GM18502 (cell line): ENCODE results near the gene CLK3.
"Not testable (repeated sequence)": the region's sequence is repeated elsewhere in the genome, so short reads cannot be mapped to it uniquely, and the experiment has no call there.

Experiments
- ATAC-seq: cut with Tn5 transposase; IDR thresholded peaks from one replicate; pipeline ENCODE4 v1.9.1; 2021; ENCODE audit warnings: mild to moderate bottlenecking; ENCODE audit not compliant: unreplicated experiment, poor library complexity

Gene CLK3

GRCh38 chr15:74615508-74616365, at the start of gene CLK3:
CLK3 (plus strand) TSS chr15:74615836; CDS start chr15:74619197, 3,361 bp downstream.
- peak; percentile 82 for ATAC-seq

- ATAC-seq = no peak
Observed at GRCh38 chr15:74568594-74568993, 47.0 kb upstream of the CLK3 start.

- no peak for ATAC-seq
Observed at GRCh38 chr15:74569731-74570070, 45.9 kb upstream of the CLK3 start.

- no peak for ATAC-seq
Observed at GRCh38 chr15:74571191-74571590, 44.4 kb upstream of the CLK3 start.

- ATAC-seq = no peak
Observed at GRCh38 chr15:74573987-74574386, 41.6 kb upstream of the CLK3 start.

- no peak for ATAC-seq
Observed at GRCh38 chr15:74578496-74578994, 37.1 kb upstream of the CLK3 start.

- no peak for ATAC-seq
Observed at GRCh38 chr15:74579001-74579400, 36.6 kb upstream of the CLK3 start.

- ATAC-seq = no peak
Observed at GRCh38 chr15:74580538-74581350, 34.9 kb upstream of the CLK3 start.

GRCh38 chr15:74584204-74584603, 31.4 kb upstream of the CLK3 start:
- ATAC-seq = no peak

- no peak for ATAC-seq
Observed at GRCh38 chr15:74584779-74585178, 30.9 kb upstream of the CLK3 start.

- ATAC-seq = no peak
Observed at GRCh38 chr15:74585191-74585590, 30.4 kb upstream of the CLK3 start.

- no peak for ATAC-seq
Observed at GRCh38 chr15:74585857-74586256, 29.8 kb upstream of the CLK3 start.

- no peak for ATAC-seq
Observed at GRCh38 chr15:74589826-74590225, 25.8 kb upstream of the CLK3 start.

- no peak for ATAC-seq
Observed at GRCh38 chr15:74592222-74592621, 23.4 kb upstream of the CLK3 start.

GRCh38 chr15:74593122-74593521, 22.5 kb upstream of the CLK3 start:
- ATAC-seq = no peak

GRCh38 chr15:74594455-74594854, 21.2 kb upstream of the CLK3 start:
- no peak for ATAC-seq

- no peak for ATAC-seq
Observed at GRCh38 chr15:74595271-74595670, 20.4 kb upstream of the CLK3 start.

GRCh38 chr15:74596736-74597135, 18.9 kb upstream of the CLK3 start:
- ATAC-seq = not testable (repeated sequence)

- ATAC-seq = not testable (repeated sequence)
Observed at GRCh38 chr15:74597146-74597705, 18.4 kb upstream of the CLK3 start.

GRCh38 chr15:74598126-74598842, 17.4 kb upstream of the CLK3 start:
- ATAC-seq = peak; percentile 86
